Spleen (tissue), 7 donors: ENCODE results near the gene FLNB.

Source experiments
- CTCF ChIP-seq, 11 experiments: fragments of 200-600 bp in 7 of 11; fragments of 450-650 bp in 4 of 11; sonication (generic) in 4 of 11; IDR thresholded peaks in 8 of 11; conservative IDR thresholded peaks in 3 of 11; 1 replicate in 7 of 11; 2 replicates in 4 of 11; pipeline versions ENCODE4 v1.4.0 to v1.8.0; 2016 to 2021; ENCODE audit warnings: antibody characterized with exemption in 11 of 11, inconsistent platforms in 4 of 11, mild to moderate bottlenecking in 1 of 11
- POLR2A ChIP-seq, 3 donors: fragments of 450-650 bp; IDR thresholded peaks; one replicate each; pipeline ENCODE4 v1.5.1; 2017; ENCODE audit warnings: antibody characterized with exemption in 3 of 3, mild to moderate bottlenecking in 1 of 3
- POLR2AphosphoS5 ChIP-seq, 3 donors: sonication (generic); formaldehyde crosslinking; IDR thresholded peaks; one replicate each; pipeline ENCODE4 v1.5.1; 2017; ENCODE audit warnings: antibody characterized with exemption in 3 of 3
- donor health status: DM: no; HTN: no; CAD: no; lungs with moderate emphysema.
- donor health status: DM: no; HTN: no; CAD: no.
- donor health status: DM: no; HTN: no; CAD: no.

- TF ChIP-seq CTCF (IDR thresholded peaks at IDR 0.05 in 8 of 11, conservative IDR thresholded peaks at IDR 0.05 in 3 of 11): no peak
- no peak for TF ChIP-seq POLR2AphosphoS5 (IDR thresholded peaks at IDR 0.05)
- TF ChIP-seq POLR2A (IDR thresholded peaks at IDR 0.05): no peak
These were observed 99.4 kb downstream of the FLNB start for GRCh38 chr3:58107597-58107996.
